PFSK-1 (cell line): ENCODE results near the gene FMC1.

Source experiments
- FOXP2 ChIP-seq: optimal IDR thresholded peaks from 2 replicates; pipeline ENCODE3; 2011; ENCODE audit warnings: borderline replicate concordance, control low read depth, inconsistent platforms; ENCODE audit not compliant: insufficient read depth; ENCODE audit errors: extremely low read length, extremely low read depth
- POLR2AphosphoS5 ChIP-seq: IDR thresholded peaks from 2 replicates; pipeline ENCODE4 v1.6.1; 2012; ENCODE audit warnings: low read depth, mild to moderate bottlenecking, control low read depth, low read length, moderate library complexity
- REST ChIP-seq, 2 experiments: IDR thresholded peaks; 2 replicates each; pipeline versions ENCODE4 v1.6.1 to v1.8.0; 2011 to 2012; ENCODE audit warnings: low read depth in 2 of 2, low read length in 2 of 2, control low read depth in 1 of 2, inconsistent platforms in 1 of 2, mild to moderate bottlenecking in 1 of 2, moderate library complexity in 1 of 2; ENCODE audit not compliant: insufficient read depth in 1 of 2
- SIN3A ChIP-seq: IDR thresholded peaks from 2 replicates; pipeline ENCODE4 v1.6.1; 2012; ENCODE audit warnings: mild to moderate bottlenecking, low read length, moderate library complexity, borderline replicate concordance; ENCODE audit not compliant: insufficient read depth
- TAF1 ChIP-seq: IDR thresholded peaks from 2 replicates; pipeline ENCODE4 v1.6.1; 2012; ENCODE audit warnings: low read length, control low read depth, borderline replicate concordance; ENCODE audit not compliant: insufficient read depth

The FMC1 gene

GRCh38 chr7:139367438-139368155 lies 26.5 kb downstream of the FMC1 start:
- no peak for TF ChIP-seq FOXP2
- TF ChIP-seq SIN3A: no peak
- TF ChIP-seq TAF1: no peak
- no peak for TF ChIP-seq REST (IDR thresholded peaks at IDR 0.05; ENCODE audit: insufficient read depth in 1 of 2, low read depth in 2 of 2, low read length in 2 of 2)

- TF ChIP-seq REST (IDR thresholded peaks at IDR 0.05; ENCODE audit: insufficient read depth in 1 of 2, low read depth in 2 of 2, low read length in 2 of 2) (no peak), FOXP2 (no peak), POLR2AphosphoS5 (no peak), TAF1 (no peak), SIN3A (no peak)
Measured at GRCh38 chr7:139370301-139370942, 29.3 kb downstream of the FMC1 start.

- no peak for TF ChIP-seq TAF1
- TF ChIP-seq POLR2AphosphoS5: no peak
- TF ChIP-seq REST (IDR thresholded peaks at IDR 0.05; ENCODE audit: insufficient read depth in 1 of 2, low read depth in 2 of 2, low read length in 2 of 2): no peak
- no peak for TF ChIP-seq SIN3A
- TF ChIP-seq FOXP2: no peak
Measured at GRCh38 chr7:139370943-139371313, 29.8 kb downstream of the FMC1 start.

GRCh38 chr7:139374246-139374645 lies 33.1 kb downstream of the FMC1 start:
- no peak for TF ChIP-seq FOXP2
- TF ChIP-seq POLR2AphosphoS5: no peak
- no peak for TF ChIP-seq REST (IDR thresholded peaks at IDR 0.05; ENCODE audit: insufficient read depth in 1 of 2, low read depth in 2 of 2, low read length in 2 of 2)
- TF ChIP-seq SIN3A: no peak
- no peak for TF ChIP-seq TAF1

- TF ChIP-seq REST (IDR thresholded peaks at IDR 0.05; ENCODE audit: insufficient read depth in 1 of 2, low read depth in 2 of 2, low read length in 2 of 2): no peak
- TF ChIP-seq TAF1: no peak
- TF ChIP-seq SIN3A: no peak
- no peak for TF ChIP-seq FOXP2
- no peak for TF ChIP-seq POLR2AphosphoS5
Measured at GRCh38 chr7:139382439-139382838, 41.3 kb downstream of the FMC1 start.
